Activated CD4-positive, alpha-beta T cell treated with anti-CD3 and anti-CD28 coated beads, Interleukin-2, Interleukin-4, amounts not matched to agents 100 ng/mL and 50 ng/mL, durations not matched to agents 16 hours and 8 hours (primary cell): ENCODE data around the gene JMJD4.

Source experiments
- DNase-seq: peaks from one replicate; pipeline ENCODE4 v3.0.0-alpha.2; 2020; ENCODE audit warnings: low spot score

Gene JMJD4

GRCh38 chr1:227749225-227749624 lies 14.1 kb upstream of the JMJD4 start:
- DNase-seq = no peak

- peak; percentile 46 for DNase-seq
Measured at GRCh38 chr1:227748496-227749182, 13.5 kb upstream of the JMJD4 start.

GRCh38 chr1:227747948-227748495 lies 12.9 kb upstream of the JMJD4 start:
- no peak for DNase-seq

- DNase-seq = no peak
Measured at GRCh38 chr1:227747382-227747781, 12.3 kb upstream of the JMJD4 start.

- no peak for DNase-seq
Measured at GRCh38 chr1:227746676-227747075, 11.6 kb upstream of the JMJD4 start.

GRCh38 chr1:227745568-227746265 lies 10.6 kb upstream of the JMJD4 start:
- DNase-seq = no peak

GRCh38 chr1:227744668-227745067 lies 9.6 kb upstream of the JMJD4 start:
- no peak for DNase-seq

- no peak for DNase-seq
Measured at GRCh38 chr1:227742738-227743715, 7.9 kb upstream of the JMJD4 start.

GRCh38 chr1:227741166-227741870 lies 6.2 kb upstream of the JMJD4 start:
- DNase-seq = no peak

- DNase-seq = no peak
Measured at GRCh38 chr1:227740401-227740960, 5.4 kb upstream of the JMJD4 start.

- DNase-seq = no peak
Measured at GRCh38 chr1:227739636-227740035, 4.5 kb upstream of the JMJD4 start.

GRCh38 chr1:227738820-227739219 lies 3.7 kb upstream of the JMJD4 start:
- DNase-seq = no peak

GRCh38 chr1:227736814-227737432 lies 1.8 kb upstream of the JMJD4 start:
- no peak for DNase-seq

- DNase-seq = no peak
Measured at GRCh38 chr1:227735539-227736285, 610 bp upstream of the JMJD4 start.

GRCh38 chr1:227734546-227734855 lies 601 bp downstream of the JMJD4 start:
- no peak for DNase-seq

- no peak for DNase-seq
Measured at GRCh38 chr1:227733751-227734545, 1.2 kb downstream of the JMJD4 start.

GRCh38 chr1:227733309-227733705 lies 1.8 kb downstream of the JMJD4 start:
- no peak for DNase-seq

GRCh38 chr1:227732586-227733308 lies 2.4 kb downstream of the JMJD4 start:
- DNase-seq = no peak
